Tongue (tissue), 2 donors: Measurements from ENCODE around the gene TESK1. TPM values are rescaled to one million over a fixed set of nuclear protein-coding genes. Genes with fewer than 3 reads are reported as not detected.

ENCODE experiments used
- DNase-seq: peaks from one replicate; pipeline ENCODE4 v3.0.0-alpha.2; 2015
- total RNA-seq: library from RNA; depleted of rRNA; stranded (reverse); fragments of >200 nt; gene quantifications from one replicate; pipeline ENCODE4 v1.2.3, GENCODE V29; 2014

The TESK1 gene
- 15.8 TPM for total RNA-seq

- DNase-seq: peak; percentile 82
These were observed at the start of gene TESK1 for GRCh38 chr9:35604578-35605350. TSS of gene TESK1 (plus strand) at chr9:35605262. CDS start at chr9:35605620, 358 bp downstream.

GRCh38 chr9:35555881-35556280, 49.2 kb upstream of the TESK1 start:
- no peak for DNase-seq

GRCh38 chr9:35556776-35557175, 48.3 kb upstream of the TESK1 start:
- no peak for DNase-seq

- no peak for DNase-seq
These were observed 47.7 kb upstream of the TESK1 start for GRCh38 chr9:35557320-35557719.

- DNase-seq: no peak
These were observed 46.9 kb upstream of the TESK1 start for GRCh38 chr9:35558185-35558584.

- DNase-seq: no peak
These were observed 45.1 kb upstream of the TESK1 start for GRCh38 chr9:35559792-35560530.

GRCh38 chr9:35560625-35561337, 44.3 kb upstream of the TESK1 start:
- DNase-seq: no peak

- no peak for DNase-seq
These were observed 43.4 kb upstream of the TESK1 start for GRCh38 chr9:35561468-35562261.

GRCh38 chr9:35562895-35563780, 41.9 kb upstream of the TESK1 start:
- DNase-seq: peak; percentile 41

GRCh38 chr9:35563791-35564197, 41.3 kb upstream of the TESK1 start:
- DNase-seq: peak; percentile 33

GRCh38 chr9:35564658-35565061, 40.4 kb upstream of the TESK1 start:
- DNase-seq: no peak

GRCh38 chr9:35566417-35566816, 38.6 kb upstream of the TESK1 start:
- peak; percentile 75 for DNase-seq

GRCh38 chr9:35568196-35568595, 36.9 kb upstream of the TESK1 start:
- DNase-seq: peak; percentile 40

GRCh38 chr9:35569206-35569605, 35.9 kb upstream of the TESK1 start:
- DNase-seq: no peak

- no peak for DNase-seq
These were observed 34.2 kb upstream of the TESK1 start for GRCh38 chr9:35570709-35571504.

- no peak for DNase-seq
These were observed 30.4 kb upstream of the TESK1 start for GRCh38 chr9:35574578-35575122.

GRCh38 chr9:35575478-35575877, 29.6 kb upstream of the TESK1 start:
- no peak for DNase-seq

GRCh38 chr9:35577486-35577885, 27.6 kb upstream of the TESK1 start:
- no peak for DNase-seq

- no peak for DNase-seq
These were observed 25.9 kb upstream of the TESK1 start for GRCh38 chr9:35579130-35579529.
